Panc1 (cell line): ENCODE data around the gene TBCD.

Experiments
- CTCF ChIP-seq: fragments of 450-650 bp; IDR thresholded peaks from 2 replicates; pipeline ENCODE4 v1.5.1; 2017; ENCODE audit warnings: mild to moderate bottlenecking
- POLR2AphosphoS5 ChIP-seq: IDR thresholded peaks from 2 replicates; pipeline ENCODE4 v1.6.1; 2012; ENCODE audit warnings: mild to moderate bottlenecking, low read depth, low read length, moderate library complexity
- TCF7L2 ChIP-seq: IDR thresholded peaks from 2 replicates; pipeline ENCODE4 v1.6.1; 2011; ENCODE audit warnings: mild to moderate bottlenecking, low read depth, low read length, inconsistent platforms

- no peak for TF ChIP-seq CTCF
- TF ChIP-seq TCF7L2, result no peak
- no peak for TF ChIP-seq POLR2AphosphoS5
These were observed 37.9 kb downstream of the TBCD start for GRCh38 chr17:82789806-82790205.
